Activated CD8-positive, alpha-beta memory T cell treated with anti-CD3 and anti-CD28 coated beads for 1 hour (primary cell): Measurements from ENCODE around the gene UBP1.
A peak's percentile ranks its signal among the peaks of the same experiment; 100 is the strongest.

Experiments used
- DNase-seq, 2 donors: peaks; one replicate each; pipeline ENCODE4 v3.0.0-alpha.2; 2020; ENCODE audit warnings: low read depth in 1 of 2; ENCODE audit errors: extremely low read depth in 1 of 2

UBP1 gene

GRCh38 chr3:33392144-33392543 lies 48.1 kb downstream of the UBP1 start:
- DNase-seq: no peak

- DNase-seq: no peak
Observed at GRCh38 chr3:33391255-33391995, 48.8 kb downstream of the UBP1 start.

- DNase-seq: no peak
Observed at GRCh38 chr3:33389908-33390307, 50.3 kb downstream of the UBP1 start.

GRCh38 chr3:33388374-33389100 lies 51.7 kb downstream of the UBP1 start:
- DNase-seq: no peak

- DNase-seq: no peak
Observed at GRCh38 chr3:33386631-33387030, 53.6 kb downstream of the UBP1 start.

- DNase-seq: peak in 1 of 2 donors; percentile 2
Observed at GRCh38 chr3:33385423-33385822, 54.8 kb downstream of the UBP1 start.

- no peak for DNase-seq
Observed at GRCh38 chr3:33383951-33384350, 56.3 kb downstream of the UBP1 start.

GRCh38 chr3:33380653-33381052 lies 59.6 kb downstream of the UBP1 start:
- DNase-seq: no peak

- no peak for DNase-seq
Observed at GRCh38 chr3:33377931-33378330, 62.3 kb downstream of the UBP1 start.

- DNase-seq: no peak
Observed at GRCh38 chr3:33377489-33377888, 62.7 kb downstream of the UBP1 start.

GRCh38 chr3:33373082-33373437 lies 67.1 kb downstream of the UBP1 start:
- DNase-seq: no peak

- no peak for DNase-seq
Observed at GRCh38 chr3:33372218-33373081, 67.8 kb downstream of the UBP1 start.

- DNase-seq: no peak
Observed at GRCh38 chr3:33364531-33365128, 75.6 kb downstream of the UBP1 start.

- DNase-seq: no peak
Observed at GRCh38 chr3:33364060-33364459, 76.1 kb downstream of the UBP1 start.

- DNase-seq: no peak
Observed at GRCh38 chr3:33363113-33363800, 76.9 kb downstream of the UBP1 start.

GRCh38 chr3:33360136-33360825 lies 79.9 kb downstream of the UBP1 start:
- DNase-seq: no peak

- no peak for DNase-seq
Observed at GRCh38 chr3:33358172-33358781, 81.9 kb downstream of the UBP1 start.

GRCh38 chr3:33355611-33356010 lies 84.6 kb downstream of the UBP1 start:
- no peak for DNase-seq

- no peak for DNase-seq
Observed at GRCh38 chr3:33339758-33340157, 100.4 kb downstream of the UBP1 start.
